ENCODE measurements around the gene TMEM63A.

Gene TMEM63A

DNA sequence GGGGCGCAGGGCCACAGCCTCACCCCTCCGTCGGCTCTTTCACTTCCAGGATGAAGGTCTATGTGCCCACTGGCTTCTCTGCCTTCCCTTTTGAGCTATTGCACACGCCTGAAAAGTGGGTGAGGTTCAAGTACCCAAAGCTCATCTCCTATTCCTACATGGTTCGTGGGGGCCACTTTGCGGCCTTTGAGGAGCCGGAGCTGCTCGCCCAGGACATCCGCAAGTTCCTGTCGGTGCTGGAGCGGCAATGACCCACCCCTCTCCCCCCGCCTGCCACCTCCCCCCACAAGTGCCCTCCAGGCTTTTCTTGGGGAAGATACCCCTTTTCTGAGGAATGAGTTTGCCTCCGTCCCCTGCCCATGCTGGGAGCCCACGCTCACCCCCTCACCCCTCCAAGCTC is 37.1 kb downstream of the TMEM63A start:
- Histone ChIP-seq H3K4me1 (ENCODE audit: insufficient read depth, low read length, severe bottlenecking) (peaks cover 31% of the 10 kb centered on the region), H3K36me3 (ENCODE audit: insufficient read depth, low read length) (no peaks in the 10 kb centered on the region), H3K79me2 (ENCODE audit: insufficient read depth, low read length) (no peaks in the 10 kb centered on the region)

DNA sequence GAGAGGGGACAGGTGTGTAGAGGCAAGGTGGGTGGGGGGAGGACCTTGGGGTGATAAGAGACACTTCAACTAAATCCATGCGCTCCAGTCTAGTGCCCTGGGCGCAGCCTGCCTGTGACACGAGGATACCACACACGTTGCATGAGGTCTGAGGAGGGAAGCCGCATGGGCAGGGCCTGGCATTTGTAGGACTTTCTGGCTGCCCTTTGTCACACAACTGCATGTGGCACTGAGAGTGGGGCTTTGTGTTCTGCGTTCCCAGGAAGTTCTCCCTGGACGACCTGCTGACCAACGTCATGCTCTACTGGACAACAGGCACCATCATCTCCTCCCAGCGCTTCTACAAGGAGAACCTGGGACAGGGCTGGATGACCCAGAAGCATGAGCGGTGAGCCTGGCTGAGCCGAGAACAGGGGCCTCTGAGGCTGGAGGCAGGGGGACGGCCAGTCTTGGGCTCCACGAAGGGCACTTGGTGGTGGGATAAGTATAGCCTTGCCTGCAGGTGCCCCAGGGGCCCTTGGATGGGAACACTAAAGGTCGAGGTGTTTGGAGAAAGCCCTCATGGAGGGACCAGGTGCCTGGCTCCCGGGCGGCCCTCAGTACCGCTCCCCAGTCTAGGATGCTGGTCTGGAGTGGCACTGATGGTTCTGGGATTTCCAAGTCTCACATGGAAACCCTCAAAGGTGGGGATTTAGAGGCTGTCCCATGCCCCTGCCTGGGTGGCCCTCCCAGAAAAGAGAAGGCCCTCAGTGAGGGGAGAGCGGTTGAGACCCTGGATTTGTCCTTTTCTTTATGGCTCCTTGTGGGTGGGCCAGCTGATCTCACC is 37.7 kb downstream of the TMEM63A start:
- Histone ChIP-seq H3K9me2 (ENCODE audit: low read depth, low read length) (no peaks in the 10 kb centered on the region), H3K27ac (ENCODE audit: low read depth, low read length, poor library complexity, severe bottlenecking) (no peak overlapping the region), H3K4me2 (ENCODE audit: low read length) (no peak overlapping the region), H3K9ac (ENCODE audit: low read length) (no peak overlapping the region), H3K27me3 (ENCODE audit: insufficient read depth, low read length) (no peaks in the 10 kb centered on the region), H4K20me1 (ENCODE audit: insufficient read depth, low read length) (no peaks in the 10 kb centered on the region), H3F3A (ENCODE audit: insufficient read depth, low read length) (no peaks in the 10 kb centered on the region), H3K4me1 (ENCODE audit: insufficient read depth, low read length, severe bottlenecking) (peaks cover 24% of the 10 kb centered on the region), H3K9me3 (ENCODE audit: low read length) (no peaks in the 10 kb centered on the region), H3K36me3 (ENCODE audit: insufficient read depth, low read length) (no peaks in the 10 kb centered on the region), H3K4me3 (ENCODE audit: low read depth, low read length, poor library complexity, severe bottlenecking) (no peak overlapping the region), H2AFZ (ENCODE audit: low read length) (no peak overlapping the region), H3K79me2 (ENCODE audit: insufficient read depth, low read length) (no peaks in the 10 kb centered on the region)
- no peak for TF ChIP-seq EZH2 (IDR thresholded peaks at IDR 0.05; ENCODE audit: borderline replicate concordance, low read length)
- TF ChIP-seq CTCF (IDR thresholded peaks at IDR 0.05; ENCODE audit: low read length), result no peak

More for the DNA sequence above, 37.1 kb downstream of the TMEM63A start:
- no peak overlapping the region for H2AFZ ChIP-seq (ENCODE audit: low read length)
- H3K9me3 ChIP-seq (ENCODE audit: low read length), result no peaks in the 10 kb centered on the region; the same call in 1 of the 2 replicates
- H3K4me3 ChIP-seq (ENCODE audit: low read depth, low read length, poor library complexity, severe bottlenecking), result no peak overlapping the region
- H3K9me2 ChIP-seq (ENCODE audit: low read depth, low read length), result no peaks in the 10 kb centered on the region
- H3K27ac ChIP-seq (ENCODE audit: low read depth, low read length, poor library complexity, severe bottlenecking), result no peak overlapping the region
- H4K20me1 ChIP-seq (ENCODE audit: insufficient read depth, low read length), result no peaks in the 10 kb centered on the region
- no peak overlapping the region for H3K9ac ChIP-seq (ENCODE audit: low read length)
- no peaks in the 10 kb centered on the region for H3F3A ChIP-seq (ENCODE audit: insufficient read depth, low read length)
- H3K27me3 ChIP-seq (ENCODE audit: insufficient read depth, low read length), result no peaks in the 10 kb centered on the region
- H3K4me2 ChIP-seq (ENCODE audit: low read length), result no peak overlapping the region
- TF ChIP-seq CTCF (IDR thresholded peaks at IDR 0.05; ENCODE audit: low read length), result no peak
- TF ChIP-seq EZH2 (IDR thresholded peaks at IDR 0.05; ENCODE audit: borderline replicate concordance, low read length), result no peak

DNA sequence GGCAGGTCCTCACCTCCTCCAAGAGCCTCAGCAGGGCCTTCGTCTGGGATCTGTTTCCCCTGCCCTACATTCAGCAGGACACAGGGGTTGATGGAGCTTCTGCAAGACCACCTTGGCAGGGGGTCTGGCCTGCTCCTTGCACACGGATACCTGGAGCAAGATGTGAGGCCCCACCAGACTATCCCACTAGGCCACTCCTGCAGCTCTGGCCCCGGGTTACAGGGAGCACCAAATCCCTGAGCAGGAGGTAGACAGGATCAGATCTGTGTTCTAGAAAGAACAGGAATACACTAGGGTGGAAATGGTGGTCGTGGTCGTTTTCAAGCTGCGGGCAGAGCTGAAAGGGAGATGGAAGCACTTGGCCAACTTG is 38.8 kb downstream of the TMEM63A start:
- no peak for TF ChIP-seq EZH2 (IDR thresholded peaks at IDR 0.05; ENCODE audit: borderline replicate concordance, low read length)
- no peak for TF ChIP-seq CTCF (IDR thresholded peaks at IDR 0.05; ENCODE audit: low read length)
- Histone ChIP-seq H2AFZ (ENCODE audit: low read length) (no peak overlapping the region), H4K20me1 (ENCODE audit: insufficient read depth, low read length) (no peaks in the 10 kb centered on the region), H3K27me3 (ENCODE audit: insufficient read depth, low read length) (no peaks in the 10 kb centered on the region), H3K36me3 (ENCODE audit: insufficient read depth, low read length) (no peaks in the 10 kb centered on the region), H3K4me1 (ENCODE audit: insufficient read depth, low read length, severe bottlenecking) (peaks cover 14% of the 10 kb centered on the region), H3K9ac (ENCODE audit: low read length) (no peak overlapping the region), H3K4me3 (ENCODE audit: low read depth, low read length, poor library complexity, severe bottlenecking) (no peak overlapping the region), H3K79me2 (ENCODE audit: insufficient read depth, low read length) (no peaks in the 10 kb centered on the region), H3K9me2 (ENCODE audit: low read depth, low read length) (no peaks in the 10 kb centered on the region), H3F3A (ENCODE audit: insufficient read depth, low read length) (no peaks in the 10 kb centered on the region), H3K4me2 (ENCODE audit: low read length) (no peak overlapping the region), H3K27ac (ENCODE audit: low read depth, low read length, poor library complexity, severe bottlenecking) (no peak overlapping the region), H3K9me3 (ENCODE audit: low read length) (no peaks in the 10 kb centered on the region)

Data from OCI-LY1 (cell line).